ENCODE measurements around the gene KCTD15. TPM values are rescaled to one million over a fixed set of nuclear protein-coding genes. Genes with fewer than 3 reads are reported as not detected.

KCTD15 gene
- total and polyA plus RNA-seq, 2 donors (not counting 3 experiments of a cell fraction or from before 2014, with no cell fraction given), result 49.5 to 51.8 TPM

GRCh38 chr19:33777753-33778088, 18.9 kb upstream of the KCTD15 start:
- intact Hi-C loops (cut with micrococcal nuclease), result loop anchor here (1.0 kb wide), 5 partner anchors 18 to 368 kb away; no protein-coding TSS in a partner anchor
- Histone ChIP-seq H3K4me2 (ENCODE audit: insufficient read depth, low read length) (no peak overlapping the region), H3K9me3 (replicated peaks; ENCODE audit: control insufficient read depth, insufficient read depth, low read length) (no peaks in the 10 kb centered on the region), H3K9ac (replicated peaks; ENCODE audit: extremely low read depth, insufficient read depth, low read length) (no peak overlapping the region), H3K9me1 (replicated peaks; ENCODE audit: control insufficient read depth, extremely low read depth, insufficient read depth, low read length) (no peaks in the 10 kb centered on the region), H3K79me2 (ENCODE audit: control insufficient read depth, insufficient read depth, low read length) (no peaks in the 10 kb centered on the region), H3K4me3 (replicated peaks in 1 of 3; ENCODE audit: insufficient read depth in 1 of 3, low read depth in 1 of 3, low read length in 3 of 3) (no peak overlapping the region), H2AFZ (ENCODE audit: low read depth, low read length) (no peak overlapping the region), H3K27me3 (ENCODE audit: control insufficient read depth in 2 of 2, insufficient read depth in 2 of 2, low read length in 2 of 2) (peaks cover 0 to 4% of the 10 kb centered on the region in 2 experiments), H4K20me1 (replicated peaks; ENCODE audit: control insufficient read depth, extremely low read depth, insufficient read depth, low read length) (no peaks in the 10 kb centered on the region), H3K4me1 (ENCODE audit: control insufficient read depth, extremely low read depth, insufficient read depth, low read length) (peaks cover 6% of the 10 kb centered on the region), H3K36me3 (ENCODE audit: control insufficient read depth in 2 of 2, extremely low read depth in 1 of 2, insufficient read depth in 2 of 2, low read length in 2 of 2) (no peaks in the 10 kb centered on the region), H3K27ac (ENCODE audit: insufficient read depth, low read depth, low read length) (no peak overlapping the region)
- CTCF ChIA-PET, result interaction anchor here (0.6 to 6.2 kb wide), 100 partner anchors 9 to 601 kb away, joined by 3 to 387 read pairs (median 5); partner anchors contain the start of genes CEBPA, KCTD15, LSM14A and PEPD
- no peak for TF ChIP-seq JUN (IDR thresholded peaks at IDR 0.05; ENCODE audit: borderline replicate concordance, insufficient read depth, insufficient read length, low read depth)
- TF ChIP-seq EZH2 (IDR thresholded peaks at IDR 0.05; ENCODE audit: borderline replicate concordance, low read depth, low read length, severe bottlenecking), result no peak
- TF ChIP-seq POLR2A (IDR thresholded peaks at IDR 0.05; ENCODE audit: low read depth, low read length), result no peak
- TF ChIP-seq FOS (IDR thresholded peaks at IDR 0.05; ENCODE audit: borderline replicate concordance, insufficient read depth, low read length), result no peak
- TF ChIP-seq MAX (IDR thresholded peaks at IDR 0.05; ENCODE audit: insufficient read depth, insufficient read length), result no peak
- TF ChIP-seq GATA2 (IDR thresholded peaks at IDR 0.05; ENCODE audit: insufficient read depth, insufficient read length, low read depth, low read length), result no peak
- TF ChIP-seq, protein P1, sequence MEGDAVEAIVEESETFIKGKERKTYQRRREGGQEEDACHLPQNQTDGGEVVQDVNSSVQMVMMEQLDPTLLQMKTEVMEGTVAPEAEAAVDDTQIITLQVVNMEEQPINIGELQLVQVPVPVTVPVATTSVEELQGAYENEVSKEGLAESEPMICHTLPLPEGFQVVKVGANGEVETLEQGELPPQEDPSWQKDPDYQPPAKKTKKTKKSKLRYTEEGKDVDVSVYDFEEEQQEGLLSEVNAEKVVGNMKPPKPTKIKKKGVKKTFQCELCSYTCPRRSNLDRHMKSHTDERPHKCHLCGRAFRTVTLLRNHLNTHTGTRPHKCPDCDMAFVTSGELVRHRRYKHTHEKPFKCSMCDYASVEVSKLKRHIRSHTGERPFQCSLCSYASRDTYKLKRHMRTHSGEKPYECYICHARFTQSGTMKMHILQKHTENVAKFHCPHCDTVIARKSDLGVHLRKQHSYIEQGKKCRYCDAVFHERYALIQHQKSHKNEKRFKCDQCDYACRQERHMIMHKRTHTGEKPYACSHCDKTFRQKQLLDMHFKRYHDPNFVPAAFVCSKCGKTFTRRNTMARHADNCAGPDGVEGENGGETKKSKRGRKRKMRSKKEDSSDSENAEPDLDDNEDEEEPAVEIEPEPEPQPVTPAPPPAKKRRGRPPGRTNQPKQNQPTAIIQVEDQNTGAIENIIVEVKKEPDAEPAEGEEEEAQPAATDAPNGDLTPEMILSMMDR (IDR thresholded peaks at IDR 0.05; ENCODE audit: extremely low read depth in 1 of 2, insufficient read depth in 1 of 2, low read depth in 1 of 2, low read length in 2 of 2), result no peak
- TF ChIP-seq POLR2AphosphoS5 (IDR thresholded peaks at IDR 0.05; ENCODE audit: insufficient read depth, low read depth, low read length), result no peak
- no peak for TF ChIP-seq MYC (IDR thresholded peaks at IDR 0.05; ENCODE audit: low read depth, low read length)
- FAIRE-seq (no peak), DNase-seq (ENCODE audit: low read depth, low spot score) (no peak)
- no TSS peak for BruUV-seq (replicated peaks)
- POLR2A ChIA-PET, result interaction anchor here (0.9 kb wide), 1 partner anchor 319 kb away, joined by 3 read pairs; no protein-coding TSS in a partner anchor
- dilution Hi-C loops (cut with MboI; ENCODE audit: extremely low pct_ligation_motif_present, low sequenced_read_pairs), result no loop called here
